H1 (cell line): Measurements from ENCODE around the gene CD300LB. TPM values are rescaled to one million over a fixed set of nuclear protein-coding genes. Genes with fewer than 3 reads are reported as not detected.

ENCODE experiments used
- GABPA ChIP-seq: IDR thresholded peaks from 2 replicates; pipeline ENCODE4 v1.6.1; 2011; ENCODE audit warnings: mild to moderate bottlenecking, low read length, moderate library complexity, borderline replicate concordance; ENCODE audit not compliant: insufficient read depth
- polyA plus RNA-seq, 7 experiments: library from polyadenylated mRNA; depleted of rRNA in 3 of 7; stranded (reverse) in 5 of 7; unstranded in 2 of 7; fragments of >200 nt in 5 of 7; fragments of 200-250 nt in 2 of 7; gene quantifications; 1 replicate in 5 of 7; 2 replicates in 1 of 7; 4 replicates in 1 of 7; pipeline versions ENCODE4 v1.2.1 to v1.2.3, GENCODE V29; 2011 to 2013; ENCODE audit warnings: missing spikeins in 2 of 7, mixed read lengths in 2 of 7
- total RNA-seq: library from RNA; stranded (reverse); fragmentation: NEBNext Ultra II Directional; extraction: Animal tissue kit (Norgen Biotek cat#: 25700); gene quantifications from 2 replicates; pipeline ENCODE4 v1.2.1, GENCODE V29; 2021

The CD300LB gene
- total and polyA plus RNA-seq, 2 of the 8 experiments (the other 6 are each of a cell fraction or from before 2014, with no cell fraction given) = not detected

GRCh38 chr17:74545843-74546230, 14.6 kb upstream of the CD300LB start, which contains the start of gene CD300C (continued):
- TF ChIP-seq GABPA = no peak
